ENCODE data around the gene DTNB. TPM values are rescaled to one million over a fixed set of nuclear protein-coding genes. Genes with fewer than 3 reads are reported as not detected.

DTNB gene
- total RNA-seq, 1 donor from 2014 or later, result 8.5 TPM

DNA sequence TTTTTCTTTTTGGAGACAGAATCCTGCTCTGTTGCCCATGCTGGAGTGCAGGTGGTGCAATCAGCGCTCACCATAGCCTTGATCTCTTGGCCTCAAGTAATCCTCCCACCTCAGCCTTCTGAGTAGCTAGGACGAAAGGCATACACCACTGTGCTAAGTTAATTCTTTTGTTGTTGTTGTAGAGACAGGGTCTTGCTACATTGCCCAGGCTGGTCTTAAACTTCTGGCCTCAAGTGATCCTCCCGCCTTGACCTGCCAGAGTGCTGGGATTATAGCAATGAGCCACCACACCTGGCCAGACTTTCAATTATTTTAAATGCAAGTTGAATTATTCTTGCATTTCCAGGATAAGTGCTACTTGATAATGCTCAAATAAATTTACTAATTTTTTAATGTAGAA lies 126.5 kb downstream of the DTNB start:
- Mint-ChIP-seq H3K9me3 (ENCODE audit: low read depth) (no peaks in the 10 kb centered on the region), H3K27me3 (ENCODE audit: low read depth) (no peaks in the 10 kb centered on the region), H3K27ac (ENCODE audit: unreplicated experiment) (no peak overlapping the region), H3K4me3 (ENCODE audit: unreplicated experiment) (no peak overlapping the region), H3K4me1 (ENCODE audit: low read depth) (peaks cover 28% of the 10 kb centered on the region), H3K36me3 (ENCODE audit: low read depth) (no peaks in the 10 kb centered on the region)
- TF ChIP-seq, protein P1, sequence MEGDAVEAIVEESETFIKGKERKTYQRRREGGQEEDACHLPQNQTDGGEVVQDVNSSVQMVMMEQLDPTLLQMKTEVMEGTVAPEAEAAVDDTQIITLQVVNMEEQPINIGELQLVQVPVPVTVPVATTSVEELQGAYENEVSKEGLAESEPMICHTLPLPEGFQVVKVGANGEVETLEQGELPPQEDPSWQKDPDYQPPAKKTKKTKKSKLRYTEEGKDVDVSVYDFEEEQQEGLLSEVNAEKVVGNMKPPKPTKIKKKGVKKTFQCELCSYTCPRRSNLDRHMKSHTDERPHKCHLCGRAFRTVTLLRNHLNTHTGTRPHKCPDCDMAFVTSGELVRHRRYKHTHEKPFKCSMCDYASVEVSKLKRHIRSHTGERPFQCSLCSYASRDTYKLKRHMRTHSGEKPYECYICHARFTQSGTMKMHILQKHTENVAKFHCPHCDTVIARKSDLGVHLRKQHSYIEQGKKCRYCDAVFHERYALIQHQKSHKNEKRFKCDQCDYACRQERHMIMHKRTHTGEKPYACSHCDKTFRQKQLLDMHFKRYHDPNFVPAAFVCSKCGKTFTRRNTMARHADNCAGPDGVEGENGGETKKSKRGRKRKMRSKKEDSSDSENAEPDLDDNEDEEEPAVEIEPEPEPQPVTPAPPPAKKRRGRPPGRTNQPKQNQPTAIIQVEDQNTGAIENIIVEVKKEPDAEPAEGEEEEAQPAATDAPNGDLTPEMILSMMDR (IDR thresholded peaks at IDR 0.05), result no peak
- DNase-seq (ENCODE audit: low spot score), result no peak

DNA sequence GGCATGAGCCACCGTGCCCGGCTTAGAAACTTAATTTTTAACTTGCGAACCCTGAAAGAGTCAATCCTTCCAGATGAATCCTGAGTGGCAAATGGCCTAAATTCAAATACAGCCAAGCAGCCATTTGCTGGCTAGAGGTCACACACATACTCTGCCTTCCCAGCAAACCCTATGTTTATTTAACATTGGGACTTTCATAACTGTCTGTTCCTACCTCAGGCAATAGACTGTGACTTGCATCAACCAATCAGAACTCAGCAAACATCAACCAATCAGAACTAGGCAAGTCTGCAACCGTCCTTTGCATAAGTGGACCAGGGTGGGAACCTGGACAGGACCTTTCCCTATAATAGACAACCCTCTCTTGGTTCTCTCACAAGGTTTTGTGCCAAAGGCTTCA lies 127.5 kb downstream of the DTNB start:
- peaks cover 19% of the 10 kb centered on the region for H3K4me1 Mint-ChIP-seq (ENCODE audit: low read depth)

DNA sequence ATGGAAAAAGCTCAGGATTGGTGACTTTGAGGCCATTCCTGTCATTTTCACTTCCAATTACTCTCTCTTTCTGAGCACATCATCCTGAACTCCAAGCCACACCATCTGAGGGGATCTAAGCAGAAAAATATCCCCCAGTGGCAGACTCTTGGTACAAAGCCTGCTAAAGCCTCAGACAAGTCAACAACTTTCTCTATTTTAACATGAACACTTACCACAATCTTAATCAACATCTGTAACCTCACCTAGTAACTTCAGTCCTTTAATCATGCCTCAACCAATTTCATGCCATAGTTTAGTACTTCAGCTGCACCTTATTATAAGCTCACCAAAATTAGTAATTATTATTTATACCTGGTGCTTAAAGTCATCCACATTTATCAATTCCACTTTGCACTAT lies 128.9 kb downstream of the DTNB start:
- Mint-ChIP-seq H3K4me3 (ENCODE audit: unreplicated experiment) (no peak overlapping the region), H3K27me3 (ENCODE audit: low read depth) (no peaks in the 10 kb centered on the region), H3K27ac (ENCODE audit: unreplicated experiment) (no peak overlapping the region), H3K4me1 (ENCODE audit: low read depth) (peaks cover 14% of the 10 kb centered on the region), H3K36me3 (ENCODE audit: low read depth) (no peaks in the 10 kb centered on the region), H3K9me3 (ENCODE audit: low read depth) (no peaks in the 10 kb centered on the region)
- TF ChIP-seq, protein P1 (IDR thresholded peaks at IDR 0.05), result no peak
- no peak for DNase-seq (ENCODE audit: low spot score)

More for the DNA sequence above, 127.5 kb downstream of the DTNB start:
- Mint-ChIP-seq H3K27ac (ENCODE audit: unreplicated experiment) (no peak overlapping the region), H3K4me3 (ENCODE audit: unreplicated experiment) (no peak overlapping the region), H3K36me3 (ENCODE audit: low read depth) (no peaks in the 10 kb centered on the region), H3K27me3 (ENCODE audit: low read depth) (no peaks in the 10 kb centered on the region), H3K9me3 (ENCODE audit: low read depth) (no peaks in the 10 kb centered on the region)
- TF ChIP-seq, protein P1 (IDR thresholded peaks at IDR 0.05), result no peak
- DNase-seq (ENCODE audit: low spot score), result no peak

DNA sequence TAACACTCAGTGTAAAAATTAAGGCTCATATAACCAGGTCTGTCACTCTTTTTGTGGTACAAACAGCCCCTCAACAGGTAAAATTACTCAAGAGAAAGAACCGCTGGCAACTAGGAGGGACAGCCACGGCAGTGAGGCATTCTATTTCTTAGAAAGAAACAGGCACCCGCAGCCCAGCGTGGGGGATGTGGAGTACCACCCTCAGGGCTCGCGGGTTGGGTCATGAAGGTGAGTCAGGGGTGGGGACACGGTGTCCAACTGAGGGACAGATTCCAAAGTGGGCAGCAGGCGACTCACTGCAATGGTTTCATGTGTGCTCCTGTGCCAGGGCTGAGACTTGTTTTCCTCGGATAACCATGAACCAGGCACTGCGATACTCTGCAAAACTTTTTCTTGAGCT lies 129.4 kb downstream of the DTNB start:
- Mint-ChIP-seq H3K27ac (ENCODE audit: unreplicated experiment) (no peak overlapping the region), H3K36me3 (ENCODE audit: low read depth) (no peaks in the 10 kb centered on the region), H3K4me1 (ENCODE audit: low read depth) (peaks cover 9% of the 10 kb centered on the region), H3K27me3 (ENCODE audit: low read depth) (no peaks in the 10 kb centered on the region), H3K4me3 (ENCODE audit: unreplicated experiment) (no peak overlapping the region), H3K9me3 (ENCODE audit: low read depth) (no peaks in the 10 kb centered on the region)
- TF ChIP-seq, protein P1 (IDR thresholded peaks at IDR 0.05), result no peak
- no peak for DNase-seq (ENCODE audit: low spot score)

DNA sequence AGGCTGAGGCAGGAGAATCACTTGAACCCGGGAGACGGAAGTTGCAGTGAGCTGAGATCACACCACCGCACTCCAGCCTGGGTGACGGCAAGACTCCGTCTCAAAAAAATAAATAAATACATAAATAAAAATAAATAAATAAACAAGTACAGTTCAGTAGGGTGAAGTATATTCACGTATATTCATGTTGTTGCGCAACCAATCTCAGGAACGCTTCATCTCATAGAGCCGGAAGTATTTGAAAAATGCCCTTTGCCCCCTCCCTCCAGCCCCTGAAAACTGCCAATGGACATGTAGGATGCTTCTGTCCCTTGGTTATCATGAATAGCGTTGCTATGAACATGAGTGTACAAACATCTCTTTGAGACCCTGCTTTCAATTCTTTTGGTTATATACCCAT lies 132.0 kb downstream of the DTNB start:
- H3K27ac Mint-ChIP-seq (ENCODE audit: unreplicated experiment), result no peak overlapping the region
- H3K36me3 Mint-ChIP-seq (ENCODE audit: low read depth), result no peaks in the 10 kb centered on the region
- H3K9me3 Mint-ChIP-seq (ENCODE audit: low read depth), result no peaks in the 10 kb centered on the region
- no peak for DNase-seq (ENCODE audit: low spot score)
- H3K4me1 Mint-ChIP-seq (ENCODE audit: low read depth), result peaks cover 4% of the 10 kb centered on the region
- no peaks in the 10 kb centered on the region for H3K27me3 Mint-ChIP-seq (ENCODE audit: low read depth)
- TF ChIP-seq, protein P1 (IDR thresholded peaks at IDR 0.05), result no peak
- H3K4me3 Mint-ChIP-seq (ENCODE audit: unreplicated experiment), result no peak overlapping the region
